Endothelial cell of umbilical vein (primary cell): Measurements from ENCODE around the gene RPL11. TPM values are rescaled to one million over a fixed set of nuclear protein-coding genes. Genes with fewer than 3 reads are reported as not detected.

ENCODE experiments used
- BruUV-seq: library from RNA; stranded (reverse); fragments of 400-500 nt; replicated peaks from 2 replicates; lab custom pipeline; 2021; lab: Mats Ljungman, UMichigan
- CTCF ChIA-PET: fragments of 300-600, 350-600 bp; sonication (Branson Sonifier 250); formaldehyde crosslinking; loops from one replicate; lab custom pipeline; 2021; ENCODE audit warnings: antibody characterized with exemption, inconsistent platforms; lab: Charles Lee
- POLR2A ChIA-PET: fragments of 300-600, 350-600 bp; sonication (Branson Sonifier 250); formaldehyde crosslinking; loops from one replicate; lab custom pipeline; 2021; ENCODE audit warnings: antibody characterized with exemption, inconsistent platforms; lab: Charles Lee
- DNase-seq: peaks from one replicate; pipeline ENCODE4 v3.0.0-alpha.2; 2011; ENCODE audit warnings: low read depth, low spot score
- FAIRE-seq: peaks from 2 replicates; lab custom pipeline; 2011; peaks lifted over from hg19 to GRCh38; lab: Jason Lieb, UNC
- H2AFZ ChIP-seq: 2 replicates; pipeline ENCODE4 v1.6.0; 2012; ENCODE audit warnings: low read depth, low read length, control low read depth, inconsistent platforms
- H3K27ac ChIP-seq: 2 replicates; pipeline ENCODE4 v1.5.1; 2011; ENCODE audit warnings: low read depth, mild to moderate bottlenecking, control low read depth, low read length, moderate library complexity; ENCODE audit not compliant: insufficient read depth
- H3K27me3 ChIP-seq, 2 experiments: 2 replicates each; pipeline versions ENCODE4 v1.6.0 to v1.6.1; 2011; ENCODE audit warnings: low read length in 2 of 2, mixed read lengths in 1 of 2; ENCODE audit not compliant: control insufficient read depth in 2 of 2, insufficient read depth in 2 of 2
- H3K36me3 ChIP-seq, 2 experiments: 2 replicates in 1 of 2; 3 replicates in 1 of 2; pipeline ENCODE4 v1.5.1; 2011; ENCODE audit warnings: low read length in 2 of 2, mild to moderate bottlenecking in 1 of 2, moderate library complexity in 1 of 2; ENCODE audit not compliant: control insufficient read depth in 2 of 2, insufficient read depth in 2 of 2; ENCODE audit errors: extremely low read depth in 1 of 2
- H3K4me1 ChIP-seq: 3 replicates; pipeline ENCODE4 v1.5.1; 2011; ENCODE audit warnings: mild to moderate bottlenecking, low read length; ENCODE audit not compliant: control insufficient read depth, insufficient read depth; ENCODE audit errors: extremely low read depth
- H3K4me2 ChIP-seq: 2 replicates; pipeline ENCODE4 v1.6.1; 2011; ENCODE audit warnings: low read length, control low read depth, mixed read lengths; ENCODE audit not compliant: insufficient read depth
- H3K4me3 ChIP-seq, 3 experiments: fragments of 200-600 bp in 1 of 3; sonication (generic), shearing (Covaris generic) in 1 of 3; replicated peaks in 1 of 3; 2 replicates each; pipeline ENCODE4 v1.5.1; 2011 to 2016; ENCODE audit warnings: control low read depth in 3 of 3, low read length in 3 of 3, mild to moderate bottlenecking in 2 of 3, inconsistent platforms in 1 of 3, low read depth in 1 of 3, moderate library complexity in 1 of 3; ENCODE audit not compliant: insufficient read depth in 1 of 3
- H3K79me2 ChIP-seq: 2 replicates; pipeline ENCODE4 v1.6.0; 2012; ENCODE audit warnings: low read length, inconsistent platforms; ENCODE audit not compliant: control insufficient read depth, insufficient read depth
- H3K9ac ChIP-seq: replicated peaks from 2 replicates; pipeline ENCODE3; 2011; ENCODE audit warnings: low read length, control low read depth; ENCODE audit not compliant: insufficient read depth; ENCODE audit errors: extremely low read depth
- H3K9me1 ChIP-seq: replicated peaks from 3 replicates; pipeline ENCODE4 v1.6.0; 2011; ENCODE audit warnings: mild to moderate bottlenecking, low read length; ENCODE audit not compliant: control insufficient read depth, insufficient read depth; ENCODE audit errors: extremely low read depth
- H3K9me3 ChIP-seq: replicated peaks from 2 replicates; pipeline ENCODE4 v1.5.1; 2012; ENCODE audit warnings: low read length, inconsistent platforms; ENCODE audit not compliant: control insufficient read depth, insufficient read depth
- H4K20me1 ChIP-seq: replicated peaks from 2 replicates; pipeline ENCODE3; 2011; ENCODE audit warnings: mild to moderate bottlenecking, low read length; ENCODE audit not compliant: control insufficient read depth, insufficient read depth; ENCODE audit errors: extremely low read depth
- EZH2 ChIP-seq: IDR thresholded peaks from 2 replicates; pipeline ENCODE4 v1.6.1; 2012; ENCODE audit warnings: borderline replicate concordance, low read depth, mild to moderate bottlenecking, moderate library complexity, low read length, inconsistent platforms; ENCODE audit not compliant: severe bottlenecking
- FOS ChIP-seq: IDR thresholded peaks from 2 replicates; pipeline ENCODE4 v1.6.1; 2011; ENCODE audit warnings: mild to moderate bottlenecking, low read length, moderate library complexity, borderline replicate concordance; ENCODE audit not compliant: insufficient read depth
- GATA2 ChIP-seq: IDR thresholded peaks from 2 replicates; pipeline ENCODE4 v1.7.0; 2011; ENCODE audit warnings: low read depth, mild to moderate bottlenecking, moderate library complexity, mixed read lengths, low read length; ENCODE audit not compliant: insufficient read length, insufficient read depth
- JUN ChIP-seq: IDR thresholded peaks from 2 replicates; pipeline ENCODE4 v1.6.1; 2011; ENCODE audit warnings: borderline replicate concordance, low read depth; ENCODE audit not compliant: insufficient read length, insufficient read depth
- MAX ChIP-seq: IDR thresholded peaks from 2 replicates; pipeline ENCODE4 v1.6.1; 2011; ENCODE audit not compliant: insufficient read depth, insufficient read length
- MYC ChIP-seq: IDR thresholded peaks from one replicate; pipeline ENCODE4 v1.6.1; 2011; ENCODE audit warnings: mild to moderate bottlenecking, low read depth, low read length
- POLR2A ChIP-seq: IDR thresholded peaks from 2 replicates; pipeline ENCODE4 v1.6.1; 2012; ENCODE audit warnings: low read depth, mild to moderate bottlenecking, control low read depth, low read length
- dilution Hi-C: fragments of 300-500 bp; cut with MboI; formaldehyde crosslinking; loops from one replicate; pipeline ENCODE4 v1.15.0; 2019; ENCODE audit warnings: low sequenced_read_pairs; ENCODE audit not compliant: extremely low pct_ligation_motif_present
- intact Hi-C: fragments of 100-400 bp; cut with micrococcal nuclease; formaldehyde crosslinking; loops from one replicate; pipeline ENCODE4 v1.10.0; 2022
- polyA plus RNA-seq, 4 experiments: library from polyadenylated mRNA; depleted of rRNA in 3 of 4; stranded (reverse) in 3 of 4; unstranded in 1 of 4; fragments of >200 nt; gene quantifications; 2 replicates each; pipeline versions ENCODE4 v1.2.1 to v1.2.3, GENCODE V29; 2011 to 2012; ENCODE audit warnings: missing spikeins in 1 of 4
- total RNA-seq: library from RNA; stranded (reverse); gene quantifications from 2 replicates; pipeline ENCODE4 v1.2.3, GENCODE V29; 2021
- TF ChIP-seq, protein P1 (sequence below), 2 donors: IDR thresholded peaks; 1 replicate in 1 of 2; 2 replicates in 1 of 2; pipeline ENCODE4 v1.5.1; 2011; ENCODE audit warnings: low read length in 2 of 2, mild to moderate bottlenecking in 2 of 2, moderate library complexity in 2 of 2, control low read depth in 1 of 2, inconsistent platforms in 1 of 2, low read depth in 1 of 2; ENCODE audit not compliant: insufficient read depth in 1 of 2; ENCODE audit errors: extremely low read depth in 1 of 2

RPL11 gene
- total and polyA plus RNA-seq, 2 donors (not counting 3 experiments of a cell fraction or from before 2014, with no cell fraction given) = 861 to 1,084 TPM

GRCh38 chr1:23701310-23701709 is 9.7 kb downstream of the RPL11 start:
- no TSS peak for BruUV-seq
- FAIRE-seq = no peak
- peaks cover 33 to 38% of the 10 kb centered on the region in 2 experiments for H3K36me3 ChIP-seq

More at GRCh38 chr1:23701310-23701709, 9.7 kb downstream of the RPL11 start:
- ChIA-PET CTCF (no interaction called here), POLR2A (no interaction called here)
- Histone ChIP-seq H4K20me1 (peaks cover 11% of the 10 kb centered on the region), H3K4me1 (no peaks in the 10 kb centered on the region), H3K9me1 (no peaks in the 10 kb centered on the region), H3K9ac (no peak overlapping the region), H3K27me3 (no peaks in the 10 kb centered on the region), H3K4me2 (no peak overlapping the region), H3K27ac (no peak overlapping the region), H3K4me3 (no peak overlapping the region), H3K79me2 (peaks cover 73% of the 10 kb centered on the region), H2AFZ (no peak overlapping the region), H3K9me3 (no peaks in the 10 kb centered on the region)
- dilution Hi-C loops (no loop called here), intact Hi-C loops (no loop called here)
- TF ChIP-seq MAX (no peak), EZH2 (no peak), POLR2A (no peak), GATA2 (no peak), FOS (no peak), MYC (no peak), JUN (no peak)
- TF ChIP-seq, protein P1, sequence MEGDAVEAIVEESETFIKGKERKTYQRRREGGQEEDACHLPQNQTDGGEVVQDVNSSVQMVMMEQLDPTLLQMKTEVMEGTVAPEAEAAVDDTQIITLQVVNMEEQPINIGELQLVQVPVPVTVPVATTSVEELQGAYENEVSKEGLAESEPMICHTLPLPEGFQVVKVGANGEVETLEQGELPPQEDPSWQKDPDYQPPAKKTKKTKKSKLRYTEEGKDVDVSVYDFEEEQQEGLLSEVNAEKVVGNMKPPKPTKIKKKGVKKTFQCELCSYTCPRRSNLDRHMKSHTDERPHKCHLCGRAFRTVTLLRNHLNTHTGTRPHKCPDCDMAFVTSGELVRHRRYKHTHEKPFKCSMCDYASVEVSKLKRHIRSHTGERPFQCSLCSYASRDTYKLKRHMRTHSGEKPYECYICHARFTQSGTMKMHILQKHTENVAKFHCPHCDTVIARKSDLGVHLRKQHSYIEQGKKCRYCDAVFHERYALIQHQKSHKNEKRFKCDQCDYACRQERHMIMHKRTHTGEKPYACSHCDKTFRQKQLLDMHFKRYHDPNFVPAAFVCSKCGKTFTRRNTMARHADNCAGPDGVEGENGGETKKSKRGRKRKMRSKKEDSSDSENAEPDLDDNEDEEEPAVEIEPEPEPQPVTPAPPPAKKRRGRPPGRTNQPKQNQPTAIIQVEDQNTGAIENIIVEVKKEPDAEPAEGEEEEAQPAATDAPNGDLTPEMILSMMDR (IDR thresholded peaks at IDR 0.05; ENCODE audit: extremely low read depth in 1 of 2, insufficient read depth in 1 of 2, low read depth in 1 of 2, low read length in 2 of 2) = no peak
- DNase-seq = no peak
